ENCODE measurements around the gene ESYT3.

DNA sequence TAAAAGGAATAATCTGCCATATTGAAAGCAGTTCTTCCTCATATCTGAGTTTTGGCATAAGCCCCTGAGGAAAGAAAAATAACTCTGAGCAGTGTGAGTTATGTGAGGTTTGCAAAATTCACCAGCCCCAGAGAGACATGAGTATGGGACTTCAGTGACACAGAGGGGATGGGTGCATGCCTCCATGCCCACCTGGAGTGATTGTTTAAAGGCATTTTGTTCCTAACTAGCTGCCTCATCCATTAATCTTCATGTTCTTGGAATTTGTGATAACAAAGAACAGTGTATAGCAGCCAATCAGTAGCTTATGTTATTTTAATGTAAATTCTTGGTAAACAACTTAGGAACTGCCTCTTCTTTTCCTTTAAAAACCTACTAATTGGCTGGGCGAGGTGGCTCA, 11.1 kb upstream of the ESYT3 start:
- TF ChIP-seq, protein P1, sequence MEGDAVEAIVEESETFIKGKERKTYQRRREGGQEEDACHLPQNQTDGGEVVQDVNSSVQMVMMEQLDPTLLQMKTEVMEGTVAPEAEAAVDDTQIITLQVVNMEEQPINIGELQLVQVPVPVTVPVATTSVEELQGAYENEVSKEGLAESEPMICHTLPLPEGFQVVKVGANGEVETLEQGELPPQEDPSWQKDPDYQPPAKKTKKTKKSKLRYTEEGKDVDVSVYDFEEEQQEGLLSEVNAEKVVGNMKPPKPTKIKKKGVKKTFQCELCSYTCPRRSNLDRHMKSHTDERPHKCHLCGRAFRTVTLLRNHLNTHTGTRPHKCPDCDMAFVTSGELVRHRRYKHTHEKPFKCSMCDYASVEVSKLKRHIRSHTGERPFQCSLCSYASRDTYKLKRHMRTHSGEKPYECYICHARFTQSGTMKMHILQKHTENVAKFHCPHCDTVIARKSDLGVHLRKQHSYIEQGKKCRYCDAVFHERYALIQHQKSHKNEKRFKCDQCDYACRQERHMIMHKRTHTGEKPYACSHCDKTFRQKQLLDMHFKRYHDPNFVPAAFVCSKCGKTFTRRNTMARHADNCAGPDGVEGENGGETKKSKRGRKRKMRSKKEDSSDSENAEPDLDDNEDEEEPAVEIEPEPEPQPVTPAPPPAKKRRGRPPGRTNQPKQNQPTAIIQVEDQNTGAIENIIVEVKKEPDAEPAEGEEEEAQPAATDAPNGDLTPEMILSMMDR (conservative IDR thresholded peaks at IDR 0.05) = no peak
- TF ChIP-seq EZH2 (IDR thresholded peaks at IDR 0.05; ENCODE audit: low read depth) = no peak

All from PC-9 (cell line).